ENCODE data around the gene RGS12.

DNA sequence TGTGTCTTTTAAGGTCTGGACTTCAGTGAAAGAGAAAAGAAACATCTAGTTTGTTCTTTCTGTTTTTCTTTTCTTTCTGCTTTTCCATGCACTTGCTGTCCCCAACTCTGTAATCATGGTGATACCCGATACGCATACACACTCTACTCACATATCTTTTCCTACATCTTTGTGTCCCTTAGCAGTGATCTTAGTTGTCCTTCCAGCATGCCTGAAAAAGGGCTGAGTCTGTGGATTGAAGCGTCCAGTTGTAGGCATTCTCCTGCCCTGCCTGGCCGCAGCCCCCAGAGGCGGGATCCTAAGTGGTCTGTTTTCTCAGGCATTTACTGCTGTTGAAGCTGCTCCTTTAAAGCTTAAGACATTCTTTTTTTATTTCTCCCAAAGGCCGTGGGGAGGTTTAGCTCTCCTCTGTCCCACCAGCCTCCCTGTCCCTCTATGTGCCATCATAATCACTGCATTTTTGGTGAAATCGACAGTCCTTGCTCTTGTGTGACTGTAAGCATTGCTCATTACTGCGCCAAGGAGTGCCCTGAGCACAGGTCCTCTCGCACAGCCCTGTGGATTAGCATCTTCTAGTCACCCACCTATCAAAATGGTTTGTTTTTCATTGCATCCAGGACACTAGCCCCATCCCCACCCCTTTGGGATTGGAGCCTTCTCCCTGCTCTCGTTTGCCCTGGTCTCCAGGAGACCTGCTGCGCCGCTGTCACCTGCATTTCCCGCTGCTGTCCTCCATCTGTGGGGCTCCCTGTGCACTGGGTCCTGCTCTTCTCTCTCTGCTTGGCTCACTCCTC, 4.4 kb downstream of the RGS12 start:
- TF ChIP-seq, protein P1, sequence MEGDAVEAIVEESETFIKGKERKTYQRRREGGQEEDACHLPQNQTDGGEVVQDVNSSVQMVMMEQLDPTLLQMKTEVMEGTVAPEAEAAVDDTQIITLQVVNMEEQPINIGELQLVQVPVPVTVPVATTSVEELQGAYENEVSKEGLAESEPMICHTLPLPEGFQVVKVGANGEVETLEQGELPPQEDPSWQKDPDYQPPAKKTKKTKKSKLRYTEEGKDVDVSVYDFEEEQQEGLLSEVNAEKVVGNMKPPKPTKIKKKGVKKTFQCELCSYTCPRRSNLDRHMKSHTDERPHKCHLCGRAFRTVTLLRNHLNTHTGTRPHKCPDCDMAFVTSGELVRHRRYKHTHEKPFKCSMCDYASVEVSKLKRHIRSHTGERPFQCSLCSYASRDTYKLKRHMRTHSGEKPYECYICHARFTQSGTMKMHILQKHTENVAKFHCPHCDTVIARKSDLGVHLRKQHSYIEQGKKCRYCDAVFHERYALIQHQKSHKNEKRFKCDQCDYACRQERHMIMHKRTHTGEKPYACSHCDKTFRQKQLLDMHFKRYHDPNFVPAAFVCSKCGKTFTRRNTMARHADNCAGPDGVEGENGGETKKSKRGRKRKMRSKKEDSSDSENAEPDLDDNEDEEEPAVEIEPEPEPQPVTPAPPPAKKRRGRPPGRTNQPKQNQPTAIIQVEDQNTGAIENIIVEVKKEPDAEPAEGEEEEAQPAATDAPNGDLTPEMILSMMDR (IDR thresholded peaks at IDR 0.05): no peak
- no peak for TF ChIP-seq EZH2 (IDR thresholded peaks at IDR 0.05; ENCODE audit: borderline replicate concordance, insufficient read depth, low read depth, low read length, poor library complexity, severe bottlenecking)

All from B cell (primary cell).